HepG2 (cell line): ENCODE results near the gene KANK3. TPM values are rescaled to one million over a fixed set of nuclear protein-coding genes. Genes with fewer than 3 reads are reported as not detected.
A peak's percentile ranks its signal among the peaks of the same experiment; 100 is the strongest.

Experiments
- ATAC-seq: fragments of 200-7000 bp; cut with Tn5 transposase; 3 replicates; pipeline ENCODE4 v1.9.1; 2020; ENCODE audit warnings: mild to moderate bottlenecking, moderate library complexity
- BruUV-seq: library from RNA; stranded (reverse); fragments of 400-500 nt; replicated peaks from 2 replicates; lab custom pipeline; 2021; lab: Mats Ljungman, UMichigan
- CTCF ChIA-PET: fragments of 300-600 bp; formaldehyde crosslinking; extraction: SDS; loops from one replicate; lab custom pipeline; 2021; ENCODE audit warnings: low total read pairs, inconsistent platforms, low intra/inter-chr PET ratio; lab: Yijun Ruan, JAX
- POLR2A ChIA-PET: fragments of 350-600 bp; sonication (Branson Sonifier 250); formaldehyde crosslinking; loops from one replicate; lab custom pipeline; 2020; ENCODE audit warnings: antibody characterized with exemption, inconsistent platforms; lab: Yijun Ruan, JAX
- DNase-seq: peaks from one replicate; pipeline ENCODE4 v3.0.0-alpha.2; 2015; ENCODE audit warnings: low spot score
- FAIRE-seq: peaks from 3 replicates; lab custom pipeline; 2011; peaks lifted over from hg19 to GRCh38; lab: Jason Lieb, UNC
- H2AFZ ChIP-seq: one replicate; pipeline ENCODE4 v1.6.1; 2011; ENCODE audit warnings: low read length, inconsistent platforms
- H3K27ac ChIP-seq: fragments of 300-600 bp; 3 replicates; pipeline ENCODE4 v1.8.0; 2011; ENCODE audit warnings: mixed run types, mild to moderate bottlenecking, mixed read lengths, low read length, inconsistent platforms; ENCODE audit not compliant: insufficient read depth; ENCODE audit errors: extremely low read length
- H3K27me3 ChIP-seq, 2 experiments: fragments of 200-600 bp in 1 of 2; 2 replicates in 1 of 2; 3 replicates in 1 of 2; pipeline versions ENCODE4 v1.6.0 to v1.8.0; 2011; ENCODE audit warnings: low read length in 2 of 2, mild to moderate bottlenecking in 2 of 2, moderate library complexity in 2 of 2, inconsistent platforms in 1 of 2; ENCODE audit not compliant: insufficient read depth in 2 of 2, control insufficient read depth in 1 of 2
- H3K36me3 ChIP-seq, 2 experiments: fragments of 200-600 bp in 1 of 2; replicated peaks in 1 of 2; 2 replicates in 1 of 2; 3 replicates in 1 of 2; pipeline versions ENCODE4 v1.5.1 to v1.8.0; 2011; ENCODE audit warnings: low read length in 2 of 2, inconsistent platforms in 1 of 2; ENCODE audit not compliant: insufficient read depth in 2 of 2, control insufficient read depth in 1 of 2
- H3K4me1 ChIP-seq: 2 replicates; pipeline ENCODE4 v1.5.1; 2012; ENCODE audit warnings: low read length, inconsistent platforms; ENCODE audit not compliant: insufficient read depth
- H3K4me2 ChIP-seq: 2 replicates; pipeline ENCODE4 v1.6.0; 2011; ENCODE audit warnings: low read depth, low read length, inconsistent platforms
- H3K4me3 ChIP-seq, 3 experiments: fragments of 200-600 bp in 1 of 3; sonication (generic), shearing (Covaris generic) in 1 of 3; replicated peaks in 1 of 3; 2 replicates each; pipeline ENCODE4 v1.5.1; 2011 to 2016; ENCODE audit warnings: low read length in 3 of 3, inconsistent platforms in 2 of 3, low read depth in 2 of 3, mild to moderate bottlenecking in 2 of 3, control low read depth in 1 of 3, mixed read lengths in 1 of 3; ENCODE audit not compliant: insufficient read depth in 1 of 3
- H3K79me2 ChIP-seq: one replicate; pipeline ENCODE4 v1.6.1; 2011; ENCODE audit warnings: low read length, inconsistent platforms; ENCODE audit not compliant: insufficient read depth
- H3K9ac ChIP-seq: 2 replicates; pipeline ENCODE4 v1.6.0; 2011; ENCODE audit warnings: mild to moderate bottlenecking, low read depth, low read length, inconsistent platforms; ENCODE audit not compliant: insufficient read depth
- H3K9me3 ChIP-seq: 2 replicates; pipeline ENCODE4 v1.5.1; 2012; ENCODE audit warnings: mild to moderate bottlenecking, low read length
- H4K20me1 ChIP-seq: 2 replicates; pipeline ENCODE4 v1.6.0; 2011; ENCODE audit warnings: inconsistent platforms, mild to moderate bottlenecking, low read length, moderate library complexity; ENCODE audit not compliant: insufficient read depth
- HNRNPL ChIP-seq: fragments of 200-400 bp; formaldehyde crosslinking; IDR thresholded peaks from 2 replicates; pipeline ENCODE4 v1.6.1; 2017; ENCODE audit warnings: mild to moderate bottlenecking, low read depth, low read length
- RBM22 ChIP-seq: fragments of 200-400 bp; formaldehyde crosslinking; optimal IDR thresholded peaks from 2 replicates; pipeline ENCODE3; 2017; ENCODE audit warnings: mild to moderate bottlenecking, low read length, moderate library complexity
- RFX3 ChIP-seq: IDR thresholded peaks from 2 replicates; pipeline ENCODE4 v1.6.1; 2016; ENCODE audit warnings: missing biosample characterization, missing genetic modification reagents
- SOX6 ChIP-seq, 2 experiments: fragments of 450-650 bp in 1 of 2; sonication (generic) in 1 of 2; formaldehyde crosslinking in 1 of 2; IDR thresholded peaks; 2 replicates each; pipeline versions ENCODE4 v1.4.0 to v1.6.1; 2017 to 2020; ENCODE audit warnings: antibody characterized with exemption in 1 of 2, mild to moderate bottlenecking in 1 of 2, missing genetic modification reagents in 1 of 2
- ZNF878 ChIP-seq: sonication (generic); formaldehyde crosslinking; IDR thresholded peaks from 2 replicates; pipeline ENCODE4 v1.8.1; 2023; ENCODE audit warnings: mild to moderate bottlenecking, missing genetic modification reagents, moderate library complexity
- WGBS: methylation state at CpG from one replicate; pipeline ENCODE4 v1.1.6; 2017; ENCODE audit warnings: low lambda C conversion rate; 5-methylcytosine and 5-hydroxymethylcytosine counted together
- in situ Hi-C: cut with HindIII; loops from 2 replicates; pipeline ENCODE4 v1.10.0; 2017; ENCODE audit warnings: low pct_unique_long_range_greater_than_20kb; ENCODE audit not compliant: extremely low pct_ligation_motif_present
- intact Hi-C: fragments of 100-400 bp; cut with micrococcal nuclease; formaldehyde crosslinking; loops from one replicate; pipeline ENCODE4 v1.10.0; 2022; ENCODE audit not compliant: unreplicated experiment
- polyA plus RNA-seq, 8 experiments: library from polyadenylated mRNA; depleted of rRNA in 3 of 8; stranded (reverse) in 7 of 8; unstranded in 1 of 8; fragments of >200 nt; fragmentation: Illumina TruSeq in 4 of 8; extraction: Trizol in 4 of 8; gene quantifications; 2 replicates each; pipeline versions ENCODE4 v1.2.1 to v1.2.3, GENCODE V29; 2011 to 2016; ENCODE audit warnings: low read depth in 4 of 8, missing spikeins in 1 of 8, mixed read lengths in 1 of 8; ENCODE audit not compliant: insufficient read depth in 1 of 8
- total RNA-seq, 5 experiments: library from RNA; depleted of rRNA; stranded (reverse); fragments of >200 nt; fragmentation: Illumina TruSeq; extraction: Trizol; gene quantifications; 2 replicates each; pipeline ENCODE4 v1.2.3, GENCODE V29; 2016; ENCODE audit warnings: low read depth in 1 of 5
- TF ChIP-seq, protein P1 (sequence below): sonication (generic); formaldehyde crosslinking; IDR thresholded peaks from 2 replicates; pipeline ENCODE4 v1.5.1; 2020; ENCODE audit warnings: mild to moderate bottlenecking, missing genetic modification reagents, moderate library complexity
- TF ChIP-seq, protein P2 (sequence below): sonication (generic); formaldehyde crosslinking; IDR thresholded peaks from 2 replicates; pipeline ENCODE4 v1.4.0; 2020; ENCODE audit warnings: missing genetic modification reagents

The KANK3 gene
- total and polyA plus RNA-seq, 2 of the 13 experiments (the other 11 are each of a cell fraction or from before 2014, with no cell fraction given) = 0.15 to 0.20 TPM

DNA sequence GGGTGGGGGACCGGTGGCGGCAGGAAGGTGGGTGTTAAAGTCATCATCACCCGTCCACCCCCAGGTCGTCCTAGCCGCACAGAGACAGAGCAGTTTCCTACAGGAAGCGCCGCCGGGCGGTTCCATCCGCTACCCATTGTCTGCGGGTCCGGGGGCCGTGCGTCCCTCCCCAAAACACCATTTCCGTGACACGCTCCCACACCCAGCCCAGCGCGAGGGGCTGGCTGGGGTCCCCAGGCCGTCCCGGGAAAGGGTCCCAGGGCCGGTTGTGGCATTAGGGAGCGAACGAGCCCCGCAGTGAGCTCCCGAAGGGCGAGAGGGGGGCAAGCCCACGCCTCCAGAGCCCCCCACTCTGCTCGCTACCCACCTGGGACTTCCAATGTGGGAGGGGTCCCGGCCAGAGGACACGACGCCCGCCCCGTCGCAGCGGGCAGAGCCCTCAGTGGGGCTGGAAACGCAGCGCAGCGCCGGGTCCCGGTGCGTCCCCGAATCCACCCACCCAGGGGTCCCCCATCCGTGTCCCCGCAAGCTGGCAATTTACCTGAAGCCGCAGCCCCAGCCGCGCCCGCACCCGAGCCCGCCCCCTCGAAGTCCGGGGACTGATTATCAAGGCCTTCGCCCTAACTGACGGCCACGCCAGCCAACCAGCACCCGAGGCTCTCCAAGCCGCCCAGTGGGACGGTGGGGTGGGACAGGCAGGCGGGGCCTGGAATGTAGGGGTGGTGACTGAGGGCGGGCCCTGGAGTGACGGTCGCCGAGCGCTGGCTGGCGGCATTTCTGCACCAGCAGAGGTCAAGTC lies at the start of gene KANK3 (continued):
- TF ChIP-seq RFX3 (CRISPR knock-in tag) = no peak
- TF ChIP-seq SOX6 (IDR thresholded peaks at IDR 0.05) = no peak
- TF ChIP-seq SOX6 (CRISPR knock-in tag; IDR thresholded peaks at IDR 0.05) = peak; percentile 40; the same call in 1 of the 2 replicates
- TF ChIP-seq, all 625 proteins: peak for 46

DNA sequence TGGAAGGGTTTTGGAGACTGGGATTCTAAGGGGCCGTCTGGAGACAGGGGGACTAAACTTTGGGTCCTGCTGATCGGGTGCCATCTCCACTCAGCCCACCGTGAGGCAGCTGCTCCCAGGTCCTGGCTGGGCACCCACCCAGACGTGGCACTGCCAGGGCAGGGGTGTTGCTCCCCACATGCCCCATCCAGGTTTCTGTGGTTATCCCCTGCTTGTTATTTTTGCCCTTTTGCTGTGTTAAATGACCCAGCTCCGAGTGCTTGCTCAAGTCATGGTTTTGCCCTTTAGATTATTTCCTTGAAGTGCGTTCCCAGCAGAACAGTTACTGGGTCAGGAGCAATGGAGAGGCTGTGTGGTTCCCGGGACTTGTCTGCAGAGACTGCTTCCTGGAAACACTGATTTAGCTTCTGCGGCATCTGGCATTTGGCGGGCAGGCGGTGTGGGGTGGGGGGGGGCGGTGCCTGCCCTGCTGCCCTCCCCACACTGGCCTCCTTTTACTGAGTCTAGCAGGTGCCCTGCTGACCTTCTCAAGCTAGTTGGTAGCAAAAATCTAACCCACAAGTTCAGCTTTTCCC lies 49.0 kb upstream of the KANK3 start:
- TF ChIP-seq HNRNPL = peak; percentile 82; the same call in 1 of the 2 replicates
- TF ChIP-seq ZNF878 (CRISPR knock-in tag) = no peak
- no peak for TF ChIP-seq RBM22
- TF ChIP-seq, protein P1, sequence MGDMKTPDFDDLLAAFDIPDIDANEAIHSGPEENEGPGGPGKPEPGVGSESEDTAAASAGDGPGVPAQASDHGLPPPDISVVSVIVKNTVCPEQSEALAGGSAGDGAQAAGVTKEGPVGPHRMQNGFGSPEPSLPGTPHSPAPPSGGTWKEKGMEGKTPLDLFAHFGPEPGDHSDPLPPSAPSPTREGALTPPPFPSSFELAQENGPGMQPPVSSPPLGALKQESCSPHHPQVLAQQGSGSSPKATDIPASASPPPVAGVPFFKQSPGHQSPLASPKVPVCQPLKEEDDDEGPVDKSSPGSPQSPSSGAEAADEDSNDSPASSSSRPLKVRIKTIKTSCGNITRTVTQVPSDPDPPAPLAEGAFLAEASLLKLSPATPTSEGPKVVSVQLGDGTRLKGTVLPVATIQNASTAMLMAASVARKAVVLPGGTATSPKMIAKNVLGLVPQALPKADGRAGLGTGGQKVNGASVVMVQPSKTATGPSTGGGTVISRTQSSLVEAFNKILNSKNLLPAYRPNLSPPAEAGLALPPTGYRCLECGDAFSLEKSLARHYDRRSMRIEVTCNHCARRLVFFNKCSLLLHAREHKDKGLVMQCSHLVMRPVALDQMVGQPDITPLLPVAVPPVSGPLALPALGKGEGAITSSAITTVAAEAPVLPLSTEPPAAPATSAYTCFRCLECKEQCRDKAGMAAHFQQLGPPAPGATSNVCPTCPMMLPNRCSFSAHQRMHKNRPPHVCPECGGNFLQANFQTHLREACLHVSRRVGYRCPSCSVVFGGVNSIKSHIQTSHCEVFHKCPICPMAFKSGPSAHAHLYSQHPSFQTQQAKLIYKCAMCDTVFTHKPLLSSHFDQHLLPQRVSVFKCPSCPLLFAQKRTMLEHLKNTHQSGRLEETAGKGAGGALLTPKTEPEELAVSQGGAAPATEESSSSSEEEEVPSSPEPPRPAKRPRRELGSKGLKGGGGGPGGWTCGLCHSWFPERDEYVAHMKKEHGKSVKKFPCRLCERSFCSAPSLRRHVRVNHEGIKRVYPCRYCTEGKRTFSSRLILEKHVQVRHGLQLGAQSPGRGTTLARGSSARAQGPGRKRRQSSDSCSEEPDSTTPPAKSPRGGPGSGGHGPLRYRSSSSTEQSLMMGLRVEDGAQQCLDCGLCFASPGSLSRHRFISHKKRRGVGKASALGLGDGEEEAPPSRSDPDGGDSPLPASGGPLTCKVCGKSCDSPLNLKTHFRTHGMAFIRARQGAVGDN (CRISPR knock-in tag) = peak; percentile 2; the same call in 1 of the 2 replicates
- TF ChIP-seq, protein P2, sequence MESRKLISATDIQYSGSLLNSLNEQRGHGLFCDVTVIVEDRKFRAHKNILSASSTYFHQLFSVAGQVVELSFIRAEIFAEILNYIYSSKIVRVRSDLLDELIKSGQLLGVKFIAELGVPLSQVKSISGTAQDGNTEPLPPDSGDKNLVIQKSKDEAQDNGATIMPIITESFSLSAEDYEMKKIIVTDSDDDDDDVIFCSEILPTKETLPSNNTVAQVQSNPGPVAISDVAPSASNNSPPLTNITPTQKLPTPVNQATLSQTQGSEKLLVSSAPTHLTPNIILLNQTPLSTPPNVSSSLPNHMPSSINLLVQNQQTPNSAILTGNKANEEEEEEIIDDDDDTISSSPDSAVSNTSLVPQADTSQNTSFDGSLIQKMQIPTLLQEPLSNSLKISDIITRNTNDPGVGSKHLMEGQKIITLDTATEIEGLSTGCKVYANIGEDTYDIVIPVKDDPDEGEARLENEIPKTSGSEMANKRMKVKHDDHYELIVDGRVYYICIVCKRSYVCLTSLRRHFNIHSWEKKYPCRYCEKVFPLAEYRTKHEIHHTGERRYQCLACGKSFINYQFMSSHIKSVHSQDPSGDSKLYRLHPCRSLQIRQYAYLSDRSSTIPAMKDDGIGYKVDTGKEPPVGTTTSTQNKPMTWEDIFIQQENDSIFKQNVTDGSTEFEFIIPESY (CRISPR knock-in tag) = peak; percentile 88
- ChIA-PET CTCF (no interaction called here), POLR2A (interaction anchor here (0.6 to 3.0 kb wide), 9 partner anchors 13 to 122 kb away, joined by 3 to 33 read pairs (median 4); partner anchors contain the start of genes ANGPTL4, MARCHF2, NDUFA7 and RPS28)
- H3K79me2 ChIP-seq = peaks cover 48% of the 10 kb centered on the region
- H3K27me3 ChIP-seq = no peaks in the 10 kb centered on the region
- no TSS peak for BruUV-seq
- peaks cover 87% of the 10 kb centered on the region for H3K4me1 ChIP-seq
- no peak for ATAC-seq
- 81% methylated on average over 8 of the region's 11 CpGs for WGBS
- H3K4me2 ChIP-seq = peak overlapping the region; percentile 95
- H4K20me1 ChIP-seq = peaks cover 9% of the 10 kb centered on the region
- H3K4me3 ChIP-seq = peak overlapping the region in 2 of 3 experiments; percentile 58 to 69; a peak in 2 of 6 replicates
- H3K9me3 ChIP-seq = no peaks in the 10 kb centered on the region
- in situ Hi-C loops (no loop called here), intact Hi-C loops (no loop called here)
- no peak for FAIRE-seq
- H3K9ac ChIP-seq = peak overlapping the region; percentile 64; the same call in 1 of the 2 replicates
- H2AFZ ChIP-seq = no peak overlapping the region
- DNase-seq = no peak
- H3K27ac ChIP-seq = peak overlapping the region; percentile 53
- H3K36me3 ChIP-seq = no peaks in the 10 kb centered on the region; a peak in 1 of 5 replicates
